Measurements from ENCODE around the gene LPA. TPM values are rescaled to one million over a fixed set of nuclear protein-coding genes. Genes with fewer than 3 reads are reported as not detected.

The LPA gene
- total and polyA plus RNA-seq, 2 of the 13 experiments (the other 11 are each of a cell fraction or from before 2014, with no cell fraction given), result not detected

- in situ Hi-C loops (cut with HindIII; ENCODE audit: extremely low pct_ligation_motif_present, low pct_unique_long_range_greater_than_20kb), result no loop called here
- Histone ChIP-seq H3K79me2 (ENCODE audit: insufficient read depth, low read length) (no peaks in the 10 kb centered on the region), H3K4me2 (ENCODE audit: low read depth, low read length) (no peak overlapping the region), H3K27ac (ENCODE audit: extremely low read length, insufficient read depth, low read length) (no peak overlapping the region), H3K9me3 (ENCODE audit: low read length) (peaks cover 10% of the 10 kb centered on the region), H3K36me3 (replicated peaks in 1 of 2; ENCODE audit: control insufficient read depth in 1 of 2, insufficient read depth in 2 of 2, low read length in 2 of 2) (no peaks in the 10 kb centered on the region), H2AFZ (ENCODE audit: low read length) (no peak overlapping the region), H3K9ac (ENCODE audit: insufficient read depth, low read depth, low read length) (no peak overlapping the region), H3K4me1 (ENCODE audit: insufficient read depth, low read length) (peaks cover 4% of the 10 kb centered on the region; the same call in 1 of the 2 replicates), H4K20me1 (ENCODE audit: insufficient read depth, low read length) (no peaks in the 10 kb centered on the region), H3K4me3 (replicated peaks in 1 of 3; ENCODE audit: insufficient read depth in 1 of 3, low read depth in 2 of 3, low read length in 3 of 3) (no peak overlapping the region), H3K27me3 (ENCODE audit: control insufficient read depth in 1 of 2, insufficient read depth in 2 of 2, low read length in 2 of 2) (no peaks in the 10 kb centered on the region)
- DNase-seq (ENCODE audit: low spot score), result no peak
- BruUV-seq (replicated peaks), result no TSS peak
- intact Hi-C loops (cut with micrococcal nuclease; ENCODE audit: unreplicated experiment), result no loop called here
- ATAC-seq, result no peak
- ChIA-PET CTCF (ENCODE audit: low intra/inter-chr PET ratio, low total read pairs) (interaction anchor here (1.6 kb wide), 1 partner anchor 12 kb away, joined by 3 read pairs; no protein-coding TSS in a partner anchor), POLR2A (no interaction called here)
- 16% methylated on average over 4 of the region's 4 CpGs for WGBS (ENCODE audit: low lambda C conversion rate)
- FAIRE-seq, result no peak
- no peak for TF ChIP-seq ZFAT (CRISPR knock-in tag; conservative IDR thresholded peaks at IDR 0.05)
- no peak for TF ChIP-seq HOXA7 (CRISPR knock-in tag; IDR thresholded peaks at IDR 0.05)
- TF ChIP-seq ZNF274 (CRISPR knock-in tag; IDR thresholded peaks at IDR 0.05), result no peak
- TF ChIP-seq NFYB (CRISPR knock-in tag; IDR thresholded peaks at IDR 0.05), result no peak
- TF ChIP-seq SOX13 (IDR thresholded peaks at IDR 0.05), result no peak
- TF ChIP-seq SOX13 (CRISPR knock-in tag; conservative IDR thresholded peaks at IDR 0.05 in 1 of 2, IDR thresholded peaks at IDR 0.05 in 1 of 2), result no peak
- TF ChIP-seq POLR2A (IDR thresholded peaks at IDR 0.05; ENCODE audit: insufficient read depth in 1 of 2, low read depth in 2 of 2, low read length in 2 of 2), result no peak
- TF ChIP-seq PREB (CRISPR knock-in tag; IDR thresholded peaks at IDR 0.05), result no peak
Observed at GRCh38 chr6:160532315-160532714, 131.8 kb downstream of the LPA start.

- CTCF ChIA-PET (ENCODE audit: low intra/inter-chr PET ratio, low total read pairs), result interaction anchor here (1.6 kb wide), 1 partner anchor 12 kb away, joined by 3 read pairs; no protein-coding TSS in a partner anchor
- no peak for FAIRE-seq
- TF ChIP-seq ZNF256 (CRISPR knock-in tag; conservative IDR thresholded peaks at IDR 0.05) (no peak), KDM6A (CRISPR knock-in tag; IDR thresholded peaks at IDR 0.05; ENCODE audit: low read depth) (no peak), ZNF891 (CRISPR knock-in tag; IDR thresholded peaks at IDR 0.05) (no peak), ZNF207 (IDR thresholded peaks at IDR 0.05; ENCODE audit: borderline replicate concordance) (no peak), RELA (CRISPR knock-in tag; IDR thresholded peaks at IDR 0.05) (no peak), ZNF17 (CRISPR knock-in tag; IDR thresholded peaks at IDR 0.05) (no peak), REL (CRISPR knock-in tag; conservative IDR thresholded peaks at IDR 0.05) (no peak), ZNF34 (CRISPR knock-in tag; IDR thresholded peaks at IDR 0.05; ENCODE audit: borderline replicate concordance) (no peak), ZNF468 (CRISPR knock-in tag; IDR thresholded peaks at IDR 0.05) (no peak), KDM4B (CRISPR knock-in tag; IDR thresholded peaks at IDR 0.05) (no peak), STAT5B (CRISPR knock-in tag; IDR thresholded peaks at IDR 0.05) (no peak), KMT2B (CRISPR knock-in tag; IDR thresholded peaks at IDR 0.05) (no peak), ZSCAN9 (CRISPR knock-in tag; IDR thresholded peaks at IDR 0.05; ENCODE audit: borderline replicate concordance) (no peak), MLX (CRISPR knock-in tag; IDR thresholded peaks at IDR 0.05) (no peak), ZNF670 (CRISPR knock-in tag; IDR thresholded peaks at IDR 0.05; ENCODE audit: borderline replicate concordance) (no peak)
Observed at GRCh38 chr6:160531826-160532225, 132.2 kb downstream of the LPA start.

More at GRCh38 chr6:160531826-160532225, 132.2 kb downstream of the LPA start:
- WGBS (ENCODE audit: low lambda C conversion rate), result 3% methylated on average over 2 of the region's 2 CpGs
- POLR2A ChIA-PET, result no interaction called here
- no peaks in the 10 kb centered on the region for H3K79me2 ChIP-seq (ENCODE audit: insufficient read depth, low read length)
- H3K9me3 ChIP-seq (ENCODE audit: low read length), result peaks cover 10% of the 10 kb centered on the region
- no peak overlapping the region for H3K4me2 ChIP-seq (ENCODE audit: low read depth, low read length)
- no peak overlapping the region for H3K4me3 ChIP-seq (replicated peaks in 1 of 3; ENCODE audit: insufficient read depth in 1 of 3, low read depth in 2 of 3, low read length in 3 of 3)
- H3K9ac ChIP-seq (ENCODE audit: insufficient read depth, low read depth, low read length), result no peak overlapping the region
- ATAC-seq (no peak), DNase-seq (ENCODE audit: low spot score) (no peak)
- peaks cover 4% of the 10 kb centered on the region; the same call in 1 of the 2 replicates for H3K4me1 ChIP-seq (ENCODE audit: insufficient read depth, low read length)
- H3K27ac ChIP-seq (ENCODE audit: extremely low read length, insufficient read depth, low read length), result no peak overlapping the region
- intact Hi-C loops (cut with micrococcal nuclease; ENCODE audit: unreplicated experiment), result no loop called here
- H3K27me3 ChIP-seq (ENCODE audit: control insufficient read depth in 1 of 2, insufficient read depth in 2 of 2, low read length in 2 of 2), result no peaks in the 10 kb centered on the region
- in situ Hi-C loops (cut with HindIII; ENCODE audit: extremely low pct_ligation_motif_present, low pct_unique_long_range_greater_than_20kb), result no loop called here
- no TSS peak for BruUV-seq (replicated peaks)
- no peaks in the 10 kb centered on the region for H4K20me1 ChIP-seq (ENCODE audit: insufficient read depth, low read length)
- H3K36me3 ChIP-seq (replicated peaks in 1 of 2; ENCODE audit: control insufficient read depth in 1 of 2, insufficient read depth in 2 of 2, low read length in 2 of 2), result no peaks in the 10 kb centered on the region
- H2AFZ ChIP-seq (ENCODE audit: low read length), result no peak overlapping the region
